H1 (cell line): ENCODE data around the gene OPCML. TPM values are rescaled to one million over a fixed set of nuclear protein-coding genes. Genes with fewer than 3 reads are reported as not detected.

Experiments
- CTCF ChIA-PET: fragments of 300-600 bp; sonication (Branson Sonifier 250); formaldehyde crosslinking; loops from one replicate; lab custom pipeline; 2021; ENCODE audit not compliant: partially characterized antibody; lab: Charles Lee
- POLR2A ChIA-PET: fragments of 300-600 bp; sonication (Branson Sonifier 250); formaldehyde crosslinking; loops from one replicate; lab custom pipeline; 2021; ENCODE audit warnings: inconsistent platforms; ENCODE audit not compliant: partially characterized antibody; lab: Charles Lee
- DNase-seq, 2 experiments: peaks; one replicate each; pipeline versions ENCODE4 v3.0.0 to v3.0.0-alpha.2; 2010 to 2022; ENCODE audit warnings: low spot score in 2 of 2, low read depth in 1 of 2, mixed read lengths in 1 of 2
- FAIRE-seq: peaks from 2 replicates; lab custom pipeline; 2011; peaks lifted over from hg19 to GRCh38; lab: Jason Lieb, UNC
- H2AFZ ChIP-seq: 2 replicates; pipeline ENCODE4 v1.8.1; 2012; ENCODE audit warnings: low read length, inconsistent platforms
- H2AK5ac ChIP-seq: 2 replicates; pipeline ENCODE4 v1.6.1; 2013; ENCODE audit warnings: low read depth, low read length
- H2BK120ac ChIP-seq: replicated peaks from 2 replicates; pipeline ENCODE3; 2013; ENCODE audit warnings: low read depth, low read length, inconsistent platforms
- H2BK12ac ChIP-seq: 2 replicates; pipeline ENCODE4 v1.6.1; 2013; ENCODE audit warnings: low read depth, low read length
- H2BK15ac ChIP-seq: 2 replicates; pipeline ENCODE4 v1.6.1; 2013; ENCODE audit warnings: low read length
- H2BK20ac ChIP-seq: 2 replicates; pipeline ENCODE4 v1.6.1; 2013; ENCODE audit warnings: low read length
- H2BK5ac ChIP-seq: 2 replicates; pipeline ENCODE4 v1.6.1; 2013; ENCODE audit warnings: low read depth, low read length
- H3K14ac ChIP-seq: 2 replicates; pipeline ENCODE4 v1.6.1; 2013; ENCODE audit warnings: inconsistent platforms; ENCODE audit not compliant: insufficient read length
- H3K18ac ChIP-seq: 2 replicates; pipeline ENCODE4 v1.6.1; 2013; ENCODE audit warnings: low read length; ENCODE audit errors: extremely low read depth
- H3K23ac ChIP-seq: 2 replicates; pipeline ENCODE4 v1.6.1; 2013; ENCODE audit warnings: inconsistent platforms; ENCODE audit not compliant: insufficient read length
- H3K23me2 ChIP-seq: 2 replicates; pipeline ENCODE4 v1.6.1; 2013; ENCODE audit warnings: low read depth, low read length
- H3K27ac ChIP-seq: 2 replicates; pipeline ENCODE4 v1.6.1; 2011; ENCODE audit warnings: low read depth, low read length, inconsistent platforms
- H3K27me3 ChIP-seq, 4 experiments: replicated peaks in 1 of 4; 1 replicate in 1 of 4; 2 replicates in 3 of 4; pipeline versions ENCODE4 v1.6.1 to v1.8.1; 2011 to 2013; ENCODE audit warnings: low read length in 3 of 4, mild to moderate bottlenecking in 3 of 4, inconsistent platforms in 2 of 4, mixed read lengths in 2 of 4, moderate library complexity in 1 of 4; ENCODE audit not compliant: control insufficient read depth in 3 of 4, insufficient read depth in 3 of 4; ENCODE audit errors: extremely low read depth in 1 of 4
- H3K36me3 ChIP-seq, 4 experiments: 2 replicates each; pipeline versions ENCODE4 v1.6.1 to v1.8.1; 2011 to 2013; ENCODE audit warnings: mild to moderate bottlenecking in 4 of 4, low read length in 3 of 4, moderate library complexity in 2 of 4, control low read depth in 1 of 4, inconsistent platforms in 1 of 4; ENCODE audit not compliant: insufficient read depth in 4 of 4, control insufficient read depth in 2 of 4
- H3K4ac ChIP-seq: replicated peaks from 2 replicates; pipeline ENCODE3; 2013; ENCODE audit warnings: low read length, low read depth, mixed read lengths, inconsistent platforms; ENCODE audit not compliant: insufficient read length
- H3K4me1 ChIP-seq, 4 experiments: replicated peaks in 1 of 4; 1 replicate in 1 of 4; 2 replicates in 3 of 4; pipeline versions ENCODE4 v1.6.1 to v1.8.1; 2011 to 2013; ENCODE audit warnings: low read length in 3 of 4, inconsistent platforms in 2 of 4, mixed read lengths in 1 of 4; ENCODE audit not compliant: insufficient read depth in 4 of 4, control insufficient read depth in 3 of 4
- H3K4me2 ChIP-seq, 2 experiments: 2 replicates each; pipeline versions ENCODE4 v1.6.1 to v1.8.1; 2011 to 2013; ENCODE audit warnings: low read depth in 2 of 2, low read length in 2 of 2, control low read depth in 1 of 2, inconsistent platforms in 1 of 2, mild to moderate bottlenecking in 1 of 2; ENCODE audit not compliant: insufficient read depth in 1 of 2
- H3K4me3 ChIP-seq, 4 experiments: fragments of 200-600, 300-600 bp in 1 of 4; sonication (generic), shearing (Covaris generic), sonication (Bioruptor Twin) in 1 of 4; 2 replicates each; pipeline versions ENCODE4 v1.5.1 to v1.8.1; 2011 to 2016; ENCODE audit warnings: low read length in 4 of 4, low read depth in 3 of 4, control low read depth in 2 of 4, inconsistent platforms in 2 of 4, mild to moderate bottlenecking in 2 of 4, mixed read lengths in 1 of 4, moderate library complexity in 1 of 4; ENCODE audit not compliant: insufficient read depth in 2 of 4; ENCODE audit errors: extremely low read depth in 1 of 4
- H3K56ac ChIP-seq: replicated peaks from 2 replicates; pipeline ENCODE3; 2013; ENCODE audit warnings: low read depth, mild to moderate bottlenecking, mixed read lengths, low read length, inconsistent platforms; ENCODE audit not compliant: insufficient read length
- H3K79me1 ChIP-seq: 2 replicates; pipeline ENCODE4 v1.6.1; 2013; ENCODE audit warnings: low read depth, low read length, control low read depth
- H3K79me2 ChIP-seq, 2 experiments: 2 replicates each; pipeline versions ENCODE4 v1.6.1 to v1.8.1; 2012 to 2013; ENCODE audit warnings: low read length in 2 of 2, mild to moderate bottlenecking in 2 of 2, inconsistent platforms in 1 of 2; ENCODE audit not compliant: insufficient read depth in 2 of 2, control insufficient read depth in 1 of 2
- H3K9ac ChIP-seq, 4 experiments: replicated peaks in 1 of 4; 1 replicate in 1 of 4; 2 replicates in 3 of 4; pipeline versions ENCODE4 v1.6.1 to v1.8.1; 2011 to 2013; ENCODE audit warnings: low read depth in 3 of 4, low read length in 3 of 4, control low read depth in 2 of 4, mild to moderate bottlenecking in 2 of 4, moderate library complexity in 2 of 4, inconsistent platforms in 1 of 4; ENCODE audit errors: extremely low read depth in 1 of 4
- H3K9me3 ChIP-seq, 2 experiments: 2 replicates each; pipeline versions ENCODE4 v1.6.1 to v1.8.1; 2012 to 2013; ENCODE audit warnings: mild to moderate bottlenecking in 2 of 2, moderate library complexity in 2 of 2, control low read depth in 1 of 2, inconsistent platforms in 1 of 2, low read depth in 1 of 2, low read length in 1 of 2, mixed read lengths in 1 of 2; ENCODE audit not compliant: insufficient read depth in 2 of 2
- H4K20me1 ChIP-seq, 2 experiments: replicated peaks in 1 of 2; 2 replicates each; pipeline versions ENCODE3 to v1.8.1; 2011 to 2013; ENCODE audit warnings: inconsistent platforms in 2 of 2, low read length in 2 of 2, mild to moderate bottlenecking in 1 of 2; ENCODE audit not compliant: insufficient read depth in 2 of 2, control insufficient read depth in 1 of 2
- H4K5ac ChIP-seq: 2 replicates; pipeline ENCODE4 v1.6.1; 2013; ENCODE audit warnings: low read length, low read depth, mixed read lengths, inconsistent platforms; ENCODE audit not compliant: insufficient read length
- H4K8ac ChIP-seq: 2 replicates; pipeline ENCODE4 v1.8.0; 2013; ENCODE audit warnings: mild to moderate bottlenecking, moderate library complexity, low read length, inconsistent platforms; ENCODE audit not compliant: insufficient read depth; ENCODE audit errors: extremely low read depth
- H4K91ac ChIP-seq: replicated peaks from 2 replicates; pipeline ENCODE3; 2013; ENCODE audit warnings: low read length, mixed read lengths, inconsistent platforms; ENCODE audit not compliant: insufficient read length
- CREB1 ChIP-seq: IDR thresholded peaks from 2 replicates; pipeline ENCODE4 v1.6.1; 2012; ENCODE audit warnings: inconsistent platforms
- CTBP2 ChIP-seq: IDR thresholded peaks from 2 replicates; pipeline ENCODE4 v1.7.0; 2011; ENCODE audit warnings: borderline replicate concordance, mild to moderate bottlenecking, moderate library complexity, mixed read lengths, low read length; ENCODE audit not compliant: insufficient read depth, insufficient read length
- JUN ChIP-seq: IDR thresholded peaks from 2 replicates; pipeline ENCODE4 v1.6.1; 2011; ENCODE audit warnings: low read depth, mild to moderate bottlenecking, improper control_type of control experiment, low read length
- POU5F1 ChIP-seq: IDR thresholded peaks from 2 replicates; pipeline ENCODE4 v1.6.1; 2011; ENCODE audit warnings: low read depth, mild to moderate bottlenecking, low read length, moderate library complexity
- SRF ChIP-seq: IDR thresholded peaks from 2 replicates; pipeline ENCODE4 v1.6.1; 2011; ENCODE audit warnings: mild to moderate bottlenecking, low read depth, low read length, moderate library complexity
- TBP ChIP-seq: IDR thresholded peaks from 2 replicates; pipeline ENCODE4 v1.6.1; 2011; ENCODE audit warnings: low read depth, low read length, improper control_type of control experiment
- YY1 ChIP-seq: IDR thresholded peaks from 2 replicates; pipeline ENCODE4 v1.6.1; 2011; ENCODE audit warnings: low read depth, mild to moderate bottlenecking, low read length
- ZNF274 ChIP-seq: IDR thresholded peaks from 2 replicates; pipeline ENCODE4 v1.7.0; 2012; ENCODE audit warnings: low read length, borderline replicate concordance; ENCODE audit errors: extremely low read depth
- WGBS, 2 experiments: shearing (Covaris generic) in 1 of 2; methylation state at CpG; one replicate each; pipeline versions ENCODE4 v1.1.6 to v1.1.7; 2013 to 2015; ENCODE audit warnings: low lambda C conversion rate in 2 of 2, mixed read lengths in 2 of 2, inconsistent platforms in 1 of 2, low coverage in 1 of 2, missing lambda C conversion rate in 1 of 2; ENCODE audit not compliant: insufficient replicate concordance in 2 of 2, insufficient coverage in 1 of 2, insufficient read length in 1 of 2; ENCODE audit errors: extremely low coverage in 1 of 2, missing lambda C conversion rate in 1 of 2; 5-methylcytosine and 5-hydroxymethylcytosine counted together
- polyA plus RNA-seq, 7 experiments: library from polyadenylated mRNA; depleted of rRNA in 3 of 7; stranded (reverse) in 5 of 7; unstranded in 2 of 7; fragments of >200 nt in 5 of 7; fragments of 200-250 nt in 2 of 7; gene quantifications; 1 replicate in 5 of 7; 2 replicates in 1 of 7; 4 replicates in 1 of 7; pipeline versions ENCODE4 v1.2.1 to v1.2.3, GENCODE V29; 2011 to 2013; ENCODE audit warnings: missing spikeins in 2 of 7, mixed read lengths in 2 of 7
- total RNA-seq: library from RNA; stranded (reverse); fragmentation: NEBNext Ultra II Directional; extraction: Animal tissue kit (Norgen Biotek cat#: 25700); gene quantifications from 2 replicates; pipeline ENCODE4 v1.2.1, GENCODE V29; 2021
- TF ChIP-seq, protein P1 (sequence below): IDR thresholded peaks from 2 replicates; pipeline ENCODE4 v1.6.1; 2011; ENCODE audit warnings: low read length, improper control_type of control experiment

The OPCML gene
- total and polyA plus RNA-seq, 2 of the 8 experiments (the other 6 are each of a cell fraction or from before 2014, with no cell fraction given), result 2.3 to 3.1 TPM

DNA sequence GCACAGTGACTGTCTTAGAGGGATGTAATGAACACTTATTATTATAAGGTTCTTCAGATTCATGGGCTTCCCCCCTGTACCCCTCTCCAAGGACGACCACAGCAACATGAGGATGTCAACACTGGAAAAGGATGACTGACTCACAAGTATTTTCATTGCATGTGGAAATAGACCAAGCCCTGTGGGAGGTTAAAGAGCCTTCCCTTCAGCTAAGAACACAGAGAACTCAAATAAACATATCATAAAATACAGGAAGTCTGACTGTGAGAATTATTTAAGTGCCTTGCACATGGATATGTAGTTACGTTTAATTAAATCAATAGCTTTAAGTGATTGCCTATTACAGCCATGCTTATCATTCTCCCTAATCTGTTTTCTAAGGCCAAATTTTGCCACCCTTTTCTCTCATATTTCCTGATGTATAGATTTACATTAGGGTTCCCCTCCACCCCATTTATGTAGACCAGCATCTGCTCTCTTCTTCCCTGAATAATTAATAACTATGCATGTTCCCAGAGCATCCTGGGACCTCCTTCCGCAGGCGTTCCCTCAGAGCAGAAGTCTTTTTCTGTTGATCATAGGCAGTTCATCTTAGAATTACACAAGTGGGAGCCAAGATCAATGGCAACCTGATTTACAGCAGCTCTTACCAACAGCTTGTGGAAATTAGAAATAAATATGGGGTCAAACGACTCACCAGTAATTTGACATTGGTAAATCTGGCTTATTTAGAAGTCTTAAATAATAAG, 226.9 kb downstream of the OPCML start:
- Histone ChIP-seq H2BK5ac (no peak overlapping the region), H3K79me1 (no peaks in the 10 kb centered on the region), H3K79me2 (no peaks in the 10 kb centered on the region), H3K4me2 (no peak overlapping the region), H2BK15ac (no peak overlapping the region), H2BK12ac (no peak overlapping the region), H3K23me2 (no peaks in the 10 kb centered on the region), H3K27me3 (no peaks in the 10 kb centered on the region), H3K4me1 (peaks cover 0 to 3% (median 0%) of the 10 kb centered on the region in 4 experiments; a peak in 1 of 7 replicates), H4K20me1 (no peaks in the 10 kb centered on the region), H3K9me3 (no peaks in the 10 kb centered on the region), H3K36me3 (no peaks in the 10 kb centered on the region), H3K18ac (no peak overlapping the region), H3K4ac (no peak overlapping the region), H3K56ac (no peak overlapping the region), H4K8ac (no peak overlapping the region), H3K27ac (no peak overlapping the region), H3K23ac (no peak overlapping the region), H3K4me3 (no peak overlapping the region), H4K5ac (no peak overlapping the region), H2AK5ac (no peak overlapping the region), H3K9ac (no peak overlapping the region), H3K14ac (no peak overlapping the region), H2BK120ac (no peak overlapping the region), H2BK20ac (no peak overlapping the region), H2AFZ (no peak overlapping the region), H4K91ac (no peak overlapping the region)
- FAIRE-seq (no peak), DNase-seq (no peak)
- POLR2A ChIA-PET, result no interaction called here
- CTCF ChIA-PET, result interaction anchor here (1.4 kb wide), 1 partner anchor 64 kb away, joined by 3 read pairs; no protein-coding TSS in a partner anchor
- no peak for TF ChIP-seq YY1
- no peak for TF ChIP-seq CTBP2
- no peak for TF ChIP-seq JUN
- TF ChIP-seq, protein P1, sequence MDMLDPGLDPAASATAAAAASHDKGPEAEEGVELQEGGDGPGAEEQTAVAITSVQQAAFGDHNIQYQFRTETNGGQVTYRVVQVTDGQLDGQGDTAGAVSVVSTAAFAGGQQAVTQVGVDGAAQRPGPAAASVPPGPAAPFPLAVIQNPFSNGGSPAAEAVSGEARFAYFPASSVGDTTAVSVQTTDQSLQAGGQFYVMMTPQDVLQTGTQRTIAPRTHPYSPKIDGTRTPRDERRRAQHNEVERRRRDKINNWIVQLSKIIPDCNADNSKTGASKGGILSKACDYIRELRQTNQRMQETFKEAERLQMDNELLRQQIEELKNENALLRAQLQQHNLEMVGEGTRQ, result no peak
- TF ChIP-seq ZNF274, result no peak
- no peak for TF ChIP-seq TBP
- TF ChIP-seq CREB1, result no peak
- no peak for TF ChIP-seq POU5F1
- TF ChIP-seq SRF, result no peak
- 84% methylated on average over 5 of the region's 5 CpGs; no CpG with 5 or more reads in 1 of the 2 experiments for WGBS, 2 experiments
